ENCODE data around the gene ATP5MK.
"Not testable (repeated sequence)": the region's sequence is repeated elsewhere in the genome, so short reads cannot be mapped to it uniquely, and the experiment has no call there.

The ATP5MK gene

GRCh38 chr10:103429647-103430046, 33.4 kb upstream of the ATP5MK start:
- Histone ChIP-seq H3K4me3 (ENCODE audit: low read length) (no peak overlapping the region), H3K4me1 (ENCODE audit: control insufficient read depth, low read depth, low read length) (no peaks in the 10 kb centered on the region), H3K9ac (ENCODE audit: low read length) (no peak overlapping the region), H3K9me3 (ENCODE audit: control insufficient read depth, low read depth, low read length) (no peaks in the 10 kb centered on the region), H3K36me3 (ENCODE audit: control insufficient read depth, low read depth, low read length) (peaks cover 86% of the 10 kb centered on the region), H3K27me3 (ENCODE audit: control insufficient read depth, insufficient read depth, low read length) (no peaks in the 10 kb centered on the region), H3K27ac (ENCODE audit: low read length) (no peak overlapping the region)

- Histone ChIP-seq H3K36me3 (ENCODE audit: control insufficient read depth, low read depth, low read length) (peaks cover 86% of the 10 kb centered on the region), H3K27ac (ENCODE audit: low read length) (no peak overlapping the region), H3K4me3 (ENCODE audit: low read length) (no peak overlapping the region)
These were observed 32.8 kb upstream of the ATP5MK start for GRCh38 chr10:103428989-103429643.

GRCh38 chr10:103427866-103428265, 31.6 kb upstream of the ATP5MK start:
- peaks cover 87% of the 10 kb centered on the region for H3K36me3 ChIP-seq (ENCODE audit: control insufficient read depth, low read depth, low read length)

More at GRCh38 chr10:103428989-103429643, 32.8 kb upstream of the ATP5MK start:
- Histone ChIP-seq H3K27me3 (ENCODE audit: control insufficient read depth, insufficient read depth, low read length) (no peaks in the 10 kb centered on the region), H3K9ac (ENCODE audit: low read length) (no peak overlapping the region), H3K4me1 (ENCODE audit: control insufficient read depth, low read depth, low read length) (no peaks in the 10 kb centered on the region), H3K9me3 (ENCODE audit: control insufficient read depth, low read depth, low read length) (no peaks in the 10 kb centered on the region)

GRCh38 chr10:103423748-103424147, 27.5 kb upstream of the ATP5MK start:
- no peak overlapping the region for H3K4me3 ChIP-seq (ENCODE audit: low read length)
- H3K36me3 ChIP-seq (ENCODE audit: control insufficient read depth, low read depth, low read length), result peaks cover 86% of the 10 kb centered on the region
- H3K27me3 ChIP-seq (ENCODE audit: control insufficient read depth, insufficient read depth, low read length), result no peaks in the 10 kb centered on the region
- H3K9ac ChIP-seq (ENCODE audit: low read length), result no peak overlapping the region
- no peaks in the 10 kb centered on the region for H3K4me1 ChIP-seq (ENCODE audit: control insufficient read depth, low read depth, low read length)
- H3K9me3 ChIP-seq (ENCODE audit: control insufficient read depth, low read depth, low read length), result no peaks in the 10 kb centered on the region
- no peak overlapping the region for H3K27ac ChIP-seq (ENCODE audit: low read length)

More at GRCh38 chr10:103427866-103428265, 31.6 kb upstream of the ATP5MK start:
- Histone ChIP-seq H3K4me3 (ENCODE audit: low read length) (no peak overlapping the region), H3K9ac (ENCODE audit: low read length) (no peak overlapping the region), H3K27ac (ENCODE audit: low read length) (no peak overlapping the region), H3K9me3 (ENCODE audit: control insufficient read depth, low read depth, low read length) (no peaks in the 10 kb centered on the region), H3K27me3 (ENCODE audit: control insufficient read depth, insufficient read depth, low read length) (no peaks in the 10 kb centered on the region), H3K4me1 (ENCODE audit: control insufficient read depth, low read depth, low read length) (no peaks in the 10 kb centered on the region)

GRCh38 chr10:103419101-103419500, 22.8 kb upstream of the ATP5MK start:
- H3K27me3 ChIP-seq (ENCODE audit: control insufficient read depth, insufficient read depth, low read length), result no peaks in the 10 kb centered on the region
- no peak overlapping the region for H3K9ac ChIP-seq (ENCODE audit: low read length)
- H3K27ac ChIP-seq (ENCODE audit: low read length), result no peak overlapping the region
- H3K36me3 ChIP-seq (ENCODE audit: control insufficient read depth, low read depth, low read length), result peaks cover 91% of the 10 kb centered on the region
- no peaks in the 10 kb centered on the region for H3K4me1 ChIP-seq (ENCODE audit: control insufficient read depth, low read depth, low read length)
- H3K4me3 ChIP-seq (ENCODE audit: low read length), result no peak overlapping the region
- no peaks in the 10 kb centered on the region for H3K9me3 ChIP-seq (ENCODE audit: control insufficient read depth, low read depth, low read length)

GRCh38 chr10:103417601-103418000, 21.3 kb upstream of the ATP5MK start:
- Histone ChIP-seq H3K4me3 (ENCODE audit: low read length) (no peak overlapping the region), H3K27me3 (ENCODE audit: control insufficient read depth, insufficient read depth, low read length) (no peaks in the 10 kb centered on the region), H3K9me3 (ENCODE audit: control insufficient read depth, low read depth, low read length) (no peaks in the 10 kb centered on the region), H3K36me3 (ENCODE audit: control insufficient read depth, low read depth, low read length) (peaks cover 91% of the 10 kb centered on the region), H3K4me1 (ENCODE audit: control insufficient read depth, low read depth, low read length) (no peaks in the 10 kb centered on the region), H3K27ac (ENCODE audit: low read length) (no peak overlapping the region), H3K9ac (ENCODE audit: low read length) (no peak overlapping the region)

GRCh38 chr10:103417148-103417469, 20.8 kb upstream of the ATP5MK start:
- not testable (repeated sequence) for H3K9ac ChIP-seq (ENCODE audit: low read length); H3K4me1 ChIP-seq (ENCODE audit: control insufficient read depth, low read depth, low read length); H3K27ac ChIP-seq (ENCODE audit: low read length); H3K27me3 ChIP-seq (ENCODE audit: control insufficient read depth, insufficient read depth, low read length); H3K4me3 ChIP-seq (ENCODE audit: low read length); H3K9me3 ChIP-seq (ENCODE audit: control insufficient read depth, low read depth, low read length)
- peaks cover 91% of the 10 kb centered on the region for H3K36me3 ChIP-seq (ENCODE audit: control insufficient read depth, low read depth, low read length)

- Histone ChIP-seq H3K9me3 (ENCODE audit: control insufficient read depth, low read depth, low read length) (no peaks in the 10 kb centered on the region), H3K9ac (ENCODE audit: low read length) (no peak overlapping the region), H3K4me3 (ENCODE audit: low read length) (no peak overlapping the region), H3K36me3 (ENCODE audit: control insufficient read depth, low read depth, low read length) (peaks cover 95% of the 10 kb centered on the region), H3K27ac (ENCODE audit: low read length) (no peak overlapping the region), H3K4me1 (ENCODE audit: control insufficient read depth, low read depth, low read length) (no peaks in the 10 kb centered on the region), H3K27me3 (ENCODE audit: control insufficient read depth, insufficient read depth, low read length) (no peaks in the 10 kb centered on the region)
These were observed 20.3 kb upstream of the ATP5MK start for GRCh38 chr10:103416436-103417147.

- peaks cover 95% of the 10 kb centered on the region for H3K36me3 ChIP-seq (ENCODE audit: control insufficient read depth, low read depth, low read length)
- no peak overlapping the region for H3K4me3 ChIP-seq (ENCODE audit: low read length)
- H3K4me1 ChIP-seq (ENCODE audit: control insufficient read depth, low read depth, low read length), result no peaks in the 10 kb centered on the region
- H3K9ac ChIP-seq (ENCODE audit: low read length), result no peak overlapping the region
- no peaks in the 10 kb centered on the region for H3K27me3 ChIP-seq (ENCODE audit: control insufficient read depth, insufficient read depth, low read length)
- H3K9me3 ChIP-seq (ENCODE audit: control insufficient read depth, low read depth, low read length), result no peaks in the 10 kb centered on the region
- no peak overlapping the region for H3K27ac ChIP-seq (ENCODE audit: low read length)
These were observed 19.3 kb upstream of the ATP5MK start for GRCh38 chr10:103415581-103415980.

- Histone ChIP-seq H3K9me3 (ENCODE audit: control insufficient read depth, low read depth, low read length) (no peaks in the 10 kb centered on the region), H3K27ac (ENCODE audit: low read length) (no peak overlapping the region), H3K27me3 (ENCODE audit: control insufficient read depth, insufficient read depth, low read length) (no peaks in the 10 kb centered on the region), H3K4me3 (ENCODE audit: low read length) (no peak overlapping the region), H3K4me1 (ENCODE audit: control insufficient read depth, low read depth, low read length) (no peaks in the 10 kb centered on the region), H3K36me3 (ENCODE audit: control insufficient read depth, low read depth, low read length) (peaks cover 90% of the 10 kb centered on the region), H3K9ac (ENCODE audit: low read length) (no peak overlapping the region)
These were observed 17.3 kb upstream of the ATP5MK start for GRCh38 chr10:103413564-103413963.

- Histone ChIP-seq H3K27me3 (ENCODE audit: control insufficient read depth, insufficient read depth, low read length) (no peaks in the 10 kb centered on the region), H3K4me1 (ENCODE audit: control insufficient read depth, low read depth, low read length) (peaks cover 15% of the 10 kb centered on the region), H3K36me3 (ENCODE audit: control insufficient read depth, low read depth, low read length) (peaks cover 41% of the 10 kb centered on the region), H3K4me3 (ENCODE audit: low read length) (peak overlapping the region; percentile 98), H3K9me3 (ENCODE audit: control insufficient read depth, low read depth, low read length) (no peaks in the 10 kb centered on the region), H3K27ac (ENCODE audit: low read length) (no peak overlapping the region), H3K9ac (ENCODE audit: low read length) (peak overlapping the region; percentile 91)
These were observed 1.0 kb upstream of the ATP5MK start for GRCh38 chr10:103397191-103397825.

GRCh38 chr10:103396789-103397087, 463 bp upstream of the ATP5MK start:
- Histone ChIP-seq H3K9me3 (ENCODE audit: control insufficient read depth, low read depth, low read length) (no peaks in the 10 kb centered on the region), H3K4me3 (ENCODE audit: low read length) (peak overlapping the region; percentile 98), H3K9ac (ENCODE audit: low read length) (peak overlapping the region; percentile 91), H3K27ac (ENCODE audit: low read length) (peak overlapping the region; percentile 39), H3K4me1 (ENCODE audit: control insufficient read depth, low read depth, low read length) (peaks cover 15% of the 10 kb centered on the region), H3K36me3 (ENCODE audit: control insufficient read depth, low read depth, low read length) (peaks cover 42% of the 10 kb centered on the region), H3K27me3 (ENCODE audit: control insufficient read depth, insufficient read depth, low read length) (no peaks in the 10 kb centered on the region)

Data from iPS-18a (cell line).